ENCODE measurements around the gene LEMD2.

DNA sequence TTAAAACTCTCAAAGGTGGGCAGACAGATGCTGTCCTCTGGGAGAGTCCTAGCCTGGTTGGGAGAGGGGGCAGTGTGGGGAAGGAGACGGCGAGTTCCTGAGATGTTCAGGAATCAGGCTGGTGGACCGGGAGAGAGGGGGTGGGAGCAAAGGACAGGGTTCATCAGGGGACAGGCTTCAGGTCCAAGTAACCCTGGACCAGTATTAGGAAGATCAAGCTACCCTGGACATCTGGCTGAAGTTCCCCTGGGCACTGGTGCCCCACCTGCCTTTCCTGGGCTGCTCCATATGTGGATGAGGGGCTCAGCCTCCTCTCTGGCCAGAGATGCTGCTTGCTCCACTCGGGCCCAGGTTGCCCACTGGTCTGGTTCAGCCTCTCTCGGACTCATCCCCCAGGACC lies 41.1 kb downstream of the LEMD2 start:
- TF ChIP-seq, protein P1, sequence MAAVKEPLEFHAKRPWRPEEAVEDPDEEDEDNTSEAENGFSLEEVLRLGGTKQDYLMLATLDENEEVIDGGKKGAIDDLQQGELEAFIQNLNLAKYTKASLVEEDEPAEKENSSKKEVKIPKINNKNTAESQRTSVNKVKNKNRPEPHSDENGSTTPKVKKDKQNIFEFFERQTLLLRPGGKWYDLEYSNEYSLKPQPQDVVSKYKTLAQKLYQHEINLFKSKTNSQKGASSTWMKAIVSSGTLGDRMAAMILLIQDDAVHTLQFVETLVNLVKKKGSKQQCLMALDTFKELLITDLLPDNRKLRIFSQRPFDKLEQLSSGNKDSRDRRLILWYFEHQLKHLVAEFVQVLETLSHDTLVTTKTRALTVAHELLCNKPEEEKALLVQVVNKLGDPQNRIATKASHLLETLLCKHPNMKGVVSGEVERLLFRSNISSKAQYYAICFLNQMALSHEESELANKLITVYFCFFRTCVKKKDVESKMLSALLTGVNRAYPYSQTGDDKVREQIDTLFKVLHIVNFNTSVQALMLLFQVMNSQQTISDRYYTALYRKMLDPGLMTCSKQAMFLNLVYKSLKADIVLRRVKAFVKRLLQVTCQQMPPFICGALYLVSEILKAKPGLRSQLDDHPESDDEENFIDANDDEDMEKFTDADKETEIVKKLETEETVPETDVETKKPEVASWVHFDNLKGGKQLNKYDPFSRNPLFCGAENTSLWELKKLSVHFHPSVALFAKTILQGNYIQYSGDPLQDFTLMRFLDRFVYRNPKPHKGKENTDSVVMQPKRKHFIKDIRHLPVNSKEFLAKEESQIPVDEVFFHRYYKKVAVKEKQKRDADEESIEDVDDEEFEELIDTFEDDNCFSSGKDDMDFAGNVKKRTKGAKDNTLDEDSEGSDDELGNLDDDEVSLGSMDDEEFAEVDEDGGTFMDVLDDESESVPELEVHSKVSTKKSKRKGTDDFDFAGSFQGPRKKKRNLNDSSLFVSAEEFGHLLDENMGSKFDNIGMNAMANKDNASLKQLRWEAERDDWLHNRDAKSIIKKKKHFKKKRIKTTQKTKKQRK (IDR thresholded peaks at IDR 0.05; ENCODE audit: borderline replicate concordance, low read depth, low read length) = no peak
- TF ChIP-seq MAFF (IDR thresholded peaks at IDR 0.05; ENCODE audit: low read length) (no peak), GATA2 (CRISPR knock-in tag; IDR thresholded peaks at IDR 0.05) (no peak), PRPF4 (IDR thresholded peaks at IDR 0.05; ENCODE audit: insufficient read depth, low read depth, low read length, poor library complexity, severe bottlenecking) (no peak), RB1 (IDR thresholded peaks at IDR 0.05; ENCODE audit: low read depth) (no peak), CREM (IDR thresholded peaks at IDR 0.05; ENCODE audit: low read depth) (no peak), EZH2 (IDR thresholded peaks at IDR 0.05; ENCODE audit: borderline replicate concordance, low read depth, low read length) (no peak)
- TF ChIP-seq, protein P2, sequence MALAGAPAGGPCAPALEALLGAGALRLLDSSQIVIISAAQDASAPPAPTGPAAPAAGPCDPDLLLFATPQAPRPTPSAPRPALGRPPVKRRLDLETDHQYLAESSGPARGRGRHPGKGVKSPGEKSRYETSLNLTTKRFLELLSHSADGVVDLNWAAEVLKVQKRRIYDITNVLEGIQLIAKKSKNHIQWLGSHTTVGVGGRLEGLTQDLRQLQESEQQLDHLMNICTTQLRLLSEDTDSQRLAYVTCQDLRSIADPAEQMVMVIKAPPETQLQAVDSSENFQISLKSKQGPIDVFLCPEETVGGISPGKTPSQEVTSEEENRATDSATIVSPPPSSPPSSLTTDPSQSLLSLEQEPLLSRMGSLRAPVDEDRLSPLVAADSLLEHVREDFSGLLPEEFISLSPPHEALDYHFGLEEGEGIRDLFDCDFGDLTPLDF (CRISPR knock-in tag; IDR thresholded peaks at IDR 0.05) = no peak
- TF ChIP-seq, protein P3, sequence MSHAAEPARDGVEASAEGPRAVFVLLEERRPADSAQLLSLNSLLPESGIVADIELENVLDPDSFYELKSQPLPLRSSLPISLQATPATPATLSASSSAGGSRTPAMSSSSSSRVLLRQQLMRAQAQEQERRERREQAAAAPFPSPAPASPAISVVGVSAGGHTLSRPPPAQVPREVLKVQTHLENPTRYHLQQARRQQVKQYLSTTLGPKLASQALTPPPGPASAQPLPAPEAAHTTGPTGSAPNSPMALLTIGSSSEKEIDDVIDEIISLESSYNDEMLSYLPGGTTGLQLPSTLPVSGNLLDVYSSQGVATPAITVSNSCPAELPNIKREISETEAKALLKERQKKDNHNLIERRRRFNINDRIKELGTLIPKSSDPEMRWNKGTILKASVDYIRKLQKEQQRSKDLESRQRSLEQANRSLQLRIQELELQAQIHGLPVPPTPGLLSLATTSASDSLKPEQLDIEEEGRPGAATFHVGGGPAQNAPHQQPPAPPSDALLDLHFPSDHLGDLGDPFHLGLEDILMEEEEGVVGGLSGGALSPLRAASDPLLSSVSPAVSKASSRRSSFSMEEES (CRISPR knock-in tag; IDR thresholded peaks at IDR 0.05) = no peak
- TF ChIP-seq, protein P4, sequence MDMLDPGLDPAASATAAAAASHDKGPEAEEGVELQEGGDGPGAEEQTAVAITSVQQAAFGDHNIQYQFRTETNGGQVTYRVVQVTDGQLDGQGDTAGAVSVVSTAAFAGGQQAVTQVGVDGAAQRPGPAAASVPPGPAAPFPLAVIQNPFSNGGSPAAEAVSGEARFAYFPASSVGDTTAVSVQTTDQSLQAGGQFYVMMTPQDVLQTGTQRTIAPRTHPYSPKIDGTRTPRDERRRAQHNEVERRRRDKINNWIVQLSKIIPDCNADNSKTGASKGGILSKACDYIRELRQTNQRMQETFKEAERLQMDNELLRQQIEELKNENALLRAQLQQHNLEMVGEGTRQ (CRISPR knock-in tag; IDR thresholded peaks at IDR 0.05) = no peak

Data from K562 (cell line).